HG02623 (cell line): ENCODE measurements around the gene HNRNPA1.
A peak's percentile ranks its signal among the peaks of the same experiment; 100 is the strongest.
"Not testable (repeated sequence)": the region's sequence is repeated elsewhere in the genome, so short reads cannot be mapped to it uniquely, and the experiment has no call there.

Source experiments
- ATAC-seq: cut with Tn5 transposase; IDR thresholded peaks from one replicate; pipeline ENCODE4 v1.9.1; 2021; ENCODE audit warnings: moderate library complexity; ENCODE audit not compliant: unreplicated experiment

HNRNPA1 gene

DNA sequence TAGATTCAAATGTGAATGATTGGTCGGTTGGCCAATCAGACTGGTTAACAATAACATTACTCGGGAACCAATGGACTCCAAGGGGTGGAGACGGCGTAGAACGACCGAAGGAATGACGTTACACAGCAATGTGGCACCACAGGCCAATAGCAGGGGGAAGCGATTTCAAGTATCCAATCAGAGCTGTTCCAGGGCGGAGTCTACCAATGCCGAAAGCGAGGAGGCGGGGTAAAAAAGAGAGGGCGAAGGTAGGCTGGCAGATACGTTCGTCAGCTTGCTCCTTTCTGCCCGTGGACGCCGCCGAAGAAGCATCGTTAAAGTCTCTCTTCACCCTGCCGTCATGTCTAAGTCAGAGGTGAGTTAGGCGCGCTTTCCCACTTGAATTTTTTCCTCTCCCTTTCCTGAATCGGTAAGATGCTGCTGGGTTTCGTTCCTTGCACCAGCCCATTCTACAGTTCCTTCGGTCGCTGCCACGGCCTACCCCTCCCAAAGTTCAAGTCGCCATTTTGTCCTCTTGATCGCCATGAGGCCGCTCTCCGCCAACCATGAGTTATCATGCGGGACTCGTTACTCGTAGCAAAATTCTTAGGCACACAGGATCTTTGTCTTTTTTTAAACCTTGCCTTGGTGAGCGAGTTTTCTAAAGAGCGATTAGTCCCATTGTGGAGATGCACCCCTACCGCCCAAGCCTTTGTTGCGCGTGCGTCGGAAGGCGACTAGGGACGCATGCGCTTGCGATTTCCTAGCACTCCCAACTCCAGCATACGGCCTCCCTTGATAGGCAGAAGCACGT is at the start of gene HNRNPA1:
Gene HNRNPA1 (plus strand): TSS at position 259 of the 793 bp plus-strand sequence. CDS start 82 bp downstream, at position 341.
- peak; percentile 74 for ATAC-seq

DNA sequence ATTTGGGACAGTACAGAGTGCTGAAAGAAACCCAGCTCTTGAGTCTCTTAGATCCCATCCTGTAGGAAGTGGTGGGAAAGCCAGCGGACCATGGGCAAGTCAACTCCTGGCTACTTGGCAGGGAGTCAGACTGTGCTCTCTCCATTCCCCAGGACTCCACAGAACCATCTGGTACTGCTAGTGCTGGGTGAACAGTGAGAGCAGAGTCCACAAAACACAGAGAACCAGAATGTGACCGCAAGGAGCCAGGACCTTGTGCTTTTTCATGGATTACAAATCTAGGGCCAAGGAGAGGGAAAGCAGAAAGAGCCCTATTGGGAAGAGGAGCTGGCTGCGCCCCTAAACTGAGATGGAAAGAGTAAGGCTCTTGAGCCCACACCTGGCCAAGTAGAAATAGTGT is 49.3 kb upstream of the HNRNPA1 start:
- not testable (repeated sequence) for ATAC-seq

DNA sequence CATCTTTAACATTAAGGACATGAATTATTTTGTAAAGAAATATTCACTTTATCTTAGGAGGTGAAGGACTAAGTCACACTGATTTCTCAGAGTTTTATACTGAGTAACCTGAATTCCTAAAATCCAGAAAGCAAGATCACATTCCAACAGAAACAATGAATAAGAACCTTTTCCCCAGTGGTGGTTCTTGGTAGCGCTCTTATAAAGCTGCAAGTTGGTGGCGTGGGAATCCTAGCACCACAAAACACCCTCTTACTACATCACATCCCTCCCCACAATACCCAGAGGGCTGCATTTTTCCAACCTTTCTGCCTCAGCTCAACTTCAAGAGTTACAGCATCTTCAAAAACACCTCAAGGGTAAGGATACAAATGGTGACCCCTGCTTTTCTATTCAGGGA is 47.7 kb upstream of the HNRNPA1 start:
- no peak for ATAC-seq

DNA sequence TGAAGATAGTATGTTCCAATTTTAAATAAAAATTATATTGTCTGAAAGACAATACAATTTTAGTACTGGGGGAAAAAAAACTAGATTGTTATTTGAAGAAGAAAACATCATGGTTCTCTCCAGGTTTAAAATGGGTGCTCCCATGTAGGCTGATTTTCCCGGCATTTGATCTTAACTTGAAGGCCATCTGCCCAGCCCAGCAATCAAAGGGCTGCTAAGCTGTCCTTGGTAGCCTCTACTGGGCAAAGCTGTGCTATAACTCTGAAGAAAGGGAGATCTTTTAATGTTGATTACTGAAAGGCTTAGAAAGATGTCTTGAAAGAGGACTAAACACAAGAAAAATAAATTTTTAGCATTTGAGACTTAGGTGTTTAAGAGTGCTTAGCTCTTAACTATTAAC is 42.0 kb upstream of the HNRNPA1 start:
- ATAC-seq = no peak

DNA sequence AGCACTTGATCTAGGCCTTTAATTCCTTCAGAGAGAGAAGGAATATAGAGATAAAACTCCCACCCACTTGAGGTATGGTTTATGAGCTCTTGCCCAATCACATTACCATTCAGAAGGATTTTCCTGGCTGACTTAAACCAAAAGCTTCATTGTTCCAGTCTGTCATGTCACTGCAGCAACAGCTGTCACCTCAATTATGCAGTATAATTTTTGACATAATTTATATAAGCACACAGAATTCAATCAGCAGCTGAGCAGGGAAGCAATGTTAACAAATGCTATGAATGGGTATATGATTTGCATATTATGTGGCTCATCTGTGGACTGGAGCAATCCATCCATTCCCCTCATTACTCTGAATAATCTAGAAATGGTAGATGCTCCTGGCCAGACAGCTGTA is 40.9 kb upstream of the HNRNPA1 start:
- no peak for ATAC-seq

DNA sequence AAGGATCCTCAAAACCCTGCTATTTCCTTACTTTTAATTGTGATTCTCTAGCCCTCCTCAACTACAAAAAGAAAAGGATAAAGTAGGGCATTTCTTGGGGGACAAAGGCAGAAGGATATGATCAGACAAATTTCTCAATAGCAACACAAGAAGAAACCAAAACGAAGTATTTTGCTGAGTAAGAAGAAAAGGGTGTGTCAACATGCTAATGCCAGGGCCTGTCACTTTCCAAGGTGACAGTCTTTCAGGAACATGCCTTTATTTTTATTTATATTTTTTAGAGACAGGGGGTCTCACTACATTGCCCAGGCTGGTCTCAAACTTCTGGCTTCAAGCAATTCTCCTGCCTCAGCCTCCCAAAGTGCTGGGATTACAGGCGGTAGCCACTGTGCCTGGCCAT is 40.4 kb upstream of the HNRNPA1 start:
- ATAC-seq = no peak

DNA sequence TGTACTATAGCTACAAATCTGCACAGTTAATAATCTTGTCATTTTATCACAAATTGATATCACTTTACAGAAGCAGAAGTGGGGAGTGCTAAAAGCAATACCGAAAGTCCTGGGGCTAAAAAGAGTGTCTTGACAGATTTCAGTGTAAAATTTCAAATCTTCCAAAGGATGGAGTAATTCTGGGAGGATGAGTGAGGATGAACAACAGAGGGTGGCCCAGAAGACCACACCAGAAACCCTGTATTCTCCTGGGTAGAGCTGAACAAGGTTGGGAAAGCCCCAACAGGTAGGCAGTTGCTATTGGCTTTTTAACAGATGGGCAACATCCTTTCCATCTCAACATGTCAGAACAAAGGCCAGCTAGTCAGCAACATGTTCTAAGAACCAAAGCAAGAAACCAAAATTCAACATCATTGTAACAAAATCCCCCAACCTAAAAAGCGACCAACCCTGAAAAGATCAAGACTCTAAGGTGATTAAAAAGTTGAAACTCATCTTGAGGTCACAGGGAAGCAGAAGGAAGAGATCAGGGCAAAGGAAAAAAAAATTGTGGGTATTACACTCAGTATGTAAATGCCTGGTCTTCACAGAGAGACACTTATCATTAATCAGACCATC is 39.4 kb upstream of the HNRNPA1 start:
- no peak for ATAC-seq

DNA sequence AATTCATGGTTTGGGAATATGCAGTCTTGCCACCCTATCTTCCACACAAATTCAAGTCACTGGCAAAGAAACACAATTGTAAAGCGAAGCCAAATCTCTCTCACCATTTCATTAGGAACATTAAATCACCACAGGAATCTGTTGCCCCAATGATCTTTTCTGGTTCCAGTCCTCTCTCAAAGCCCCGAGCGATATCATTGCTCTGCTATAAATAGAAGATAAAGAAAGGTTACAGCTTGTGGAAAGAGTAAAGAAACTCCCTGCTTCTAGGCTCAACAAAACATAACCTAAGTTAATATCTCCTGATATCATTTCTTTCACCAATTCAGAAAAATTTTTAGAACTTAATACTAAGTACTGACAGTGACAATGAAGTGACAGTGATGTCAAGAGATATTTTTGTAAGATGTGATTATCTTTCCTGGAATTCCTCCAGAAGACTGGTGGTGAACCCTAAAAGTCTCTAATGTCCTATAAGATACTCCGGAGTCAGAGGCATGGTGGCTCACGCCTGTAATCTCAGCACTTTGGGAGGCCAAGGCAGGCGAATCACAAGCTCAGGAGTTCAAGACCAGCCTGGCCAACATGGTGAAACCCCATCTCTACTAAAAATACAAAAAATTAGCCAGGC is 34.4 kb upstream of the HNRNPA1 start:
- no peak for ATAC-seq

DNA sequence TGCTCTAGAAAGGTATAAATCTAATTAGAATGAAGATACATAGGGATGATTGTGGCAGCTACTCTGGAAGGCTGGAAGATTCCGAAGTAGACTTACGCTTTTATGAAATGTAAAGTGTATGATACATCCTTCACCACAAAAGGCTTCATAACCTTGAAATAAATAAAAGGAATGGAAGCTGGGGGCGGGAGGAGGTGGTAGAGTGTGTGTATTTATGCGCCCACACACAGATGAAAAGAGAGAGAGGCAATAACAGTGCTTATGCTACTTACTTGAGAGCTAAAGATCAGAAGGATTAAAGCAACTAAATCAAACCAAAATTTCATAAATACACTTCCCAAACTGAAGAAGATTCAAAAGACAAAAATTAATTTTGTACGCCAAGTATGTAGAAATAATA is 31.0 kb upstream of the HNRNPA1 start:
- no peak for ATAC-seq

DNA sequence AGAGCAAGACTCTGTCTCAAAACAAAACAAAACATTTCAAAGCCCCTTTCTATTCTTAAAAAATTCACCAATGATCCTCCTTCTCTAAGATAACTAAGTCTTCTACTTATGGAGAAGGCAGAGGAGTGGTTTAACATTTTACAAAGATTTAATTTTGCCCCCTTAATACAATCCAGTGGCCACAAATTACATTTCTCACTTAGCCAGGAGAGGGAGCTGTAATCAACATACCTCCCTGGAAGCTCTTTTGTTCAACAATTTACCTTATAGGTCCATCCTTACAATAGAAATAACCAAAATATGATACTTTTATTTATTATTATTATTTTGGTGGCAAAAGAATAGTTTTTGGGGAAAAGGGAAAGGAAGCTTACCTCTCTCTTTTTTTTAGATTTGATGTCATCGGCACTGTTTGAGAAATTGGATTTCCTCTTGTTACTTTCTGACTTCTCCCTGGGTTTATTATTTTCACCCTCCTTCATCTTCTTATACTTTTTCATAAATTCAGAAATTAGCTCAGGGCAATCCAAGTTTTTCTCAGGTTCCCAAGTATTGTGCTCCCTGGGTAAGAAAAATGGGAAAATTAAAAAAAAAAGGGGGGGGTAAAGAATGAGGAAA is 28.8 kb upstream of the HNRNPA1 start:
- ATAC-seq = no peak

DNA sequence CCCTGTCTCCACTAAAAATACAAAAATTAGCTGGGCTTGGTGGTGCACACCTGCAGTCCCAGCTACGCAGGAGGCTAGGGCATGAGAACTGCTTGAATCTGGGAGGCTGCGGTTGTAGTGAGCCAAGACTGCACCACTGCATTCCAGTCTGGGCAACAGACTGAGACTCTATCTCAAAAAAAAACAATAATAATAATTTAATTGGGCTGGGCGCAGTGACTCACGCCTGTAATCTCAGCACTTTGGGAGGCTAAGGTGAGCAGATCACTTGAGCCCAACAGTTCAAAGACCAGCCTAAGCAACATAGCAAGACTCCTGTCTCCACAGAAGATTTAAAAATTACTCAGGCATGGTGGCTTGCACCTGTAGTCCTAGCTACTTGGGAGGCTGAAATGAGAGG is 27.3 kb upstream of the HNRNPA1 start:
- ATAC-seq = no peak

DNA sequence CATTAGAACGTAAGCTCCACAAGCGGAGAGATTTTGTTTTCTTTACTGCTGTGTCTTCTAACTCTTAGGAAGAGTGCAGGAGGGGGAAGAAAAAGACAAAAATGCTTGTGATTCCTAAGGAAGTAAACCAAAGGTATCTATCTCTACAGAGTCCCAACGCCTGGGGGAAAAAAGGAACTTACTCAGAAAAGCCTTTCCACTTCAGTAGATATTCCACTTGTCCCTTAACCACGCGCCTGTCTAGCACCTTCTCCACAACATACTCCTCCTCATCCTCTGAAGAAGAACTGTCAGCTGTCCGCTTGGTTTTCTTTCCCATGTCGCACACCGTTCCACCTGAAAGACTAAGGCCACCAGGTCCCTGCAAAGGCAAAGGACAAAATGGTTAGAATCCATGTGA is 23.2 kb upstream of the HNRNPA1 start:
- no peak for ATAC-seq

DNA sequence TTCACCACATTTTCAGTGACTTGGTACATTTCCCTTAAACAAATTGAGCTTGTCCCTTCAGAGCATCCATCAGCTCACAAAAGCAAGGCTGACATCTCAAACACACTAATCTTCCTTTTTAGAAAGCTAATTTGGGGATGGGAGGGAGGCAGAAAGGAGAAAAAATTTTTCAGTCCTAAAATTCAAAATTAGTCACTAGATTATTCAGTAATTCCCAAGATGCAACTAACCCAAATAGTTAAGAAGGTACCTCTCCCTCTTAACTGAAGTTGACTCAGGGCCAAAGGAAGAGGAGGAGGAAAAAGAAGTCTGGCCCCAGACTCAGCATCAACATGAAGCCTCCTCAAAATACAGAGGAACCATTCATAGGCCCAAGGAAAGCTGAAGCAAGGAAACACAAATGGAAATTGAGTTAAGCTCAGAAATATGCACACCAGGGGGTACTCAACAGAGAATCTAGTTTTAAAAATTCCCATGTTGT is 22.3 kb upstream of the HNRNPA1 start:
- no peak for ATAC-seq

DNA sequence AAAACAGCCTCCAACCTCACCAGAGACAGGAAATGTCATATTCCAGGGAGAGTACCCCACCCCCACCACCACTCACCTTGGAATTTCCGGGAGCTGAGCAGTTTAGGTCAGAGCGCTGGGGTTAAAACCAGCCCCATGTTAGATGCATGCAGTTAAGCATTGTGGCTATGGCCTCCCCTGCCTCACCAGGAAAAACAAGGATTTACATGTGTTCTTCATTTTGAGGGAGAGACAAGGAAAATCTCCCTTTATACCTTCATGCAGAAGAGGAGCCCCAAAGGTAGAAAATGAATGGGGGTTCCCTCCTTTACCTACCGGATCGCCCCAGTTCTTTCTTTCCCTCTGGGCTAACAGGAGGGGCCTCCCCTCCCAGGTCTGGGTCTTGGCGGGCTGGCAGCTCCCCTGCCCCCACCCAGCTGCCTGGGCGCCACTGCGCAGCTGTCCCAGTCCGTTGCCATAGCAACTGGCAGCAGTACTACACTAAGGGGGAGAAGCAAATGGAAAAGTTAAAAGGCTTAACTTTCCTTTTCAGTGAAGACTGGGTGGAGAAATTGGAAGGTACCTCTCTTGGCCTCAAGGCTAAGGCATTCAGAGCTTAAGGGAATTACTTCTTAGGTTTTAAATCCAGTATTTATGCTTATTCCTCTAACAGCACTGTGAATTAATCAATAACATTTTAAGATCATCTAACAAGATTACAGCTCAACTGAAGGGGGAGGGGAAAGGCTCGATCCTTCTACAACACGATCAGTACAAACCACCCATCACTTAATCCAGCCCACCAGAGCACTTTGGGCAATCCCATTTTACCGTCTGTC is 21.1 kb upstream of the HNRNPA1 start:
- ATAC-seq = peak; percentile 85

DNA sequence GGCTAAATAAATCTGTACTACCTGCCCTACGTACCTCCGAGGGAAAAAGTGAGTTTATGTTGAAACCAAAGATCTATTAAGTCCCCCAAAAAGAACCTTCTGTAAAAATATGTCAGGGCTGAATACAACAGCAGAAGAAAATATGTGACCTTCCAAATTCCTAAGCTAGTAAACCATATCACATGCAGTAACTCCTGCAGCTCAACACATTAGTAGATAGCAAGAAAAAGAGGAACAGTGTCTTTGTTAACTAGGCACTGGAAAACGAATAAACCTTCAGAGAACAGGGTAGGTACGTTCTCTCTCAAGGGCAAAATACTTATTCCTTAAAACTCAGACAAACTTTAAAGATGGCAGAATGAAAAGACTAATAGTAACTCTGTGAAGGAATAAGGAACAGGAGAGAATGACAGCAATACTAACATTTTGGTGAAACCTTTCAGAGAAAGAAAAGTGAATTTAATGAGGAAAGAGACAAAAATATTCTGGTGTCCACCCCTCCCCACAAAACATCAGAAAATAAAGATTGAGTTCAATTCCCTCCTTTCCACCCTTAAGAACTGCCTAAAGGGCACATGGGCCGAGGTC is 18.6 kb upstream of the HNRNPA1 start:
- ATAC-seq = no peak

DNA sequence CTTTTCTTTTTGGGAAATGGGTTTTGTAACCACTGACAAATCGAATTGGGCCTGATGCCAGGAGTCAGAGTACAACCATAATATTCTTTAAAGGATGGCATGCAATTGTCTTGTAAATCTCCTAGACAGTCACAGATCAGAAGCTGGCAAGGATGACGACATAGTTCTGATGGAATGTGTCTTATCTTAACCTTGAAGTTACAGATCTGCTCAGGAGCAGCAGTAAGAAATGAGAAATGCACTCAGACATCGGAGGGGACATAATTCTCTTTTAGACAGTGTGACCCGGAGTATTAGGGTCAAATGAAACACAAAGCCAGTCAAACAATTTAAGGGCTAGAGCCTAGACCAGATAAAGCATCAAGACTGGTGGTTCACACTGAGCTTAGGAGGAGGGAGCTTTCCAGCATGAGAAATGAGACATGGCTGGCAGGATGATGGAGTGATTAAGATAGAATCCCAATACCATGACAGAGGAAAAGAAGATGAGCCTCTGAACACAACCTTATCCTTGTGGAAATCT is 18.1 kb upstream of the HNRNPA1 start:
- no peak for ATAC-seq

DNA sequence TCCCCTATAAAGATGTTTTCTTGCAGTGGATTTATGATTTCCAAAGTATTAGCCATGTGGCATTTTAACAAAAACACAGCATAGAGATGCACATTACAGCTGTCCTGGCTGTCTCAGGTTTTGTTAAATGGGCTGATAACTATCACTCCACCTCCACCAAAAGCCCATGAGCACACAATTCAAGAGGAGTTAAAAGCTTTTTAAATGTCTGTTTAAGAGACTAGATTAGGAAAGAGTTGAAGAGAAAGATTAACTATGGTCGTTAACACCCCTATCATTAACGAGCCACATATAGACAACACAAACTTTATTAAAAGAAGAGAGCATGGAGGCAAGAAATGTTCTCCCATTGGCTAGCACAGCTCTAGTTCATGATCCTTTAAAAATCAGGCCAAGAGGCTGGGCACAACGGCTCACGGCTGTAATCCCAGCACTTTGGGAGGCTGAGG is 15.1 kb upstream of the HNRNPA1 start:
- ATAC-seq = no peak

DNA sequence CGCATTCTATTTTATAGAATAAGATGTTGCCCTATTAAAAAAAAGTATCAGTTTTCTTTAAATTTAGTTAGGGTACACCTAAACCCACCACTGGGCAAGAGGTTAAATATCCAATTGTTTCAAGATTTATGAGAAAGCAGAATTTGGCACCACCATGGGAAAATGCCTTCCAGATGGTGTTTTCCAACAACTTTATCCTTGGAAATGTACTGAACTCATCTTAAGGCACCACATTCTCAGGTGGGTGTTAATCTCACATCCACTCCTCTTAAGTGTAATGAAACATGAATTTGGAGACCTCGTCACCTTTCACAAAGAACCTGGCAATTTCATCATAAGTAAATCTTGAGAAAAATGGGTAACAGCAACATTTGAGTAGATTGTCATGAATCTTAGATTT is 13.7 kb upstream of the HNRNPA1 start:
- no peak for ATAC-seq

DNA sequence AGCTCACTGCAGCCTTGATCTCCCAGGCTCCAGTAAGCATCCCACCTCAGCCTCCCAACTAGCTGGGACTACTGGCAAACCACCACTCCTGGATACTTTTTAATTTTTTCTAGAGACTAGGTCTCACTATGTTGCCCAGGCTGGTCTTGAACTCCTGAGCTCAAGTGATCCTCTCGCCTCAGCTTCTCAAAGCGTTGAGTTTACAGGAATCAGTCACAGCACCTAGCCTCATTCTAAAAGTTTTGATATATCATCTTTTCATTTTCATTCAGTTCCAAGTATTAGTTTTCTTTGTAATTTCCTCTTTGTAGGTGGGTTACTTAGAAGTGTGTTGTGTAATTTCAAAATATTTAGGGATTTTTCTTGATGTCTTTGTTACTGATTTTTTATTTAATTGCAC is 10.2 kb upstream of the HNRNPA1 start:
- ATAC-seq = no peak

DNA sequence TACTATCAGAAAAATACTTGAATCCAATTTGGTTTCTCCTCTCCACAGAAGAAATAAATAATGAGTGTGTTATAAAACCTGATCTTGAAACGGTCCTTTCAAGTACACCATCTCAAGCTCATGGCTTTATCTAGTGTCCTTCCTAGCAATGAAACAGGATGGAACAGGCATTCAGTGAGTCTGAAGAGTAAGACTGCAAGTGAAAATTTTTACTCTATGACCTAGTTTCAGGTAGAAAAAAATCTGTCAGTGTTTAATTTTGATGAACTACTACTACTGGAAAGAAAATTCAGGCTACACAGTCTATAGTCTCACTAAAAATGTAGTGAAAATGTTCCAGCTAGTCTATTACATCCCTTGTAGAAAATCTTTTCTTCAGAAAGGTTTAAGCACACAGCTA is 8.3 kb upstream of the HNRNPA1 start:
- ATAC-seq = no peak
